Peyer's patch (tissue), 4 donors: ENCODE measurements around the gene STAT5B.

ENCODE experiments used
- POLR2A ChIP-seq, 2 donors: fragments of 450-650 bp; IDR thresholded peaks; one replicate each; pipeline ENCODE4 v1.5.1; 2017; ENCODE audit warnings: antibody characterized with exemption in 2 of 2, mild to moderate bottlenecking in 2 of 2, moderate library complexity in 2 of 2
- TF ChIP-seq, protein P1 (sequence below), 6 experiments: fragments of 450-650 bp in 4 of 6; fragments of 200-600 bp in 2 of 6; sonication (generic) in 1 of 6; IDR thresholded peaks; one replicate each; pipeline ENCODE4 v1.5.1; 2017 to 2019; ENCODE audit warnings: antibody characterized with exemption in 6 of 6, mild to moderate bottlenecking in 3 of 6, moderate library complexity in 1 of 6

- TF ChIP-seq, protein P1, sequence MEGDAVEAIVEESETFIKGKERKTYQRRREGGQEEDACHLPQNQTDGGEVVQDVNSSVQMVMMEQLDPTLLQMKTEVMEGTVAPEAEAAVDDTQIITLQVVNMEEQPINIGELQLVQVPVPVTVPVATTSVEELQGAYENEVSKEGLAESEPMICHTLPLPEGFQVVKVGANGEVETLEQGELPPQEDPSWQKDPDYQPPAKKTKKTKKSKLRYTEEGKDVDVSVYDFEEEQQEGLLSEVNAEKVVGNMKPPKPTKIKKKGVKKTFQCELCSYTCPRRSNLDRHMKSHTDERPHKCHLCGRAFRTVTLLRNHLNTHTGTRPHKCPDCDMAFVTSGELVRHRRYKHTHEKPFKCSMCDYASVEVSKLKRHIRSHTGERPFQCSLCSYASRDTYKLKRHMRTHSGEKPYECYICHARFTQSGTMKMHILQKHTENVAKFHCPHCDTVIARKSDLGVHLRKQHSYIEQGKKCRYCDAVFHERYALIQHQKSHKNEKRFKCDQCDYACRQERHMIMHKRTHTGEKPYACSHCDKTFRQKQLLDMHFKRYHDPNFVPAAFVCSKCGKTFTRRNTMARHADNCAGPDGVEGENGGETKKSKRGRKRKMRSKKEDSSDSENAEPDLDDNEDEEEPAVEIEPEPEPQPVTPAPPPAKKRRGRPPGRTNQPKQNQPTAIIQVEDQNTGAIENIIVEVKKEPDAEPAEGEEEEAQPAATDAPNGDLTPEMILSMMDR (IDR thresholded peaks at IDR 0.05), result no peak
- TF ChIP-seq POLR2A (IDR thresholded peaks at IDR 0.05), result peak in 1 of 2 donors; percentile 89
Measured at GRCh38 chr17:42276359-42276608, at the start of gene STAT5B.
